ENCODE results near the gene FAM174C.

The FAM174C gene

GRCh38 chr19:1321539-1321938 lies 46.2 kb downstream of the FAM174C start:
- H3F3A ChIP-seq (ENCODE audit: low read depth), result no peaks in the 10 kb centered on the region
- no peaks in the 10 kb centered on the region for H3K4me1 ChIP-seq (ENCODE audit: insufficient read depth, low read length, poor library complexity, severe bottlenecking)
- H2AFZ ChIP-seq (ENCODE audit: low read length), result no peak overlapping the region
- TF ChIP-seq CTCF (conservative IDR thresholded peaks at IDR 0.05; ENCODE audit: low read length) (no peak), EZH2phosphoT487 (IDR thresholded peaks at IDR 0.05; ENCODE audit: borderline replicate concordance) (no peak)
- no peaks in the 10 kb centered on the region for H3K9me2 ChIP-seq (replicated peaks; ENCODE audit: low read depth, low read length)
- H3K9me3 ChIP-seq (ENCODE audit: insufficient read depth, low read depth, low read length), result no peaks in the 10 kb centered on the region
- H3K4me2 ChIP-seq (ENCODE audit: low read depth, low read length, poor library complexity, severe bottlenecking), result no peak overlapping the region
- no peak overlapping the region for H3K4me3 ChIP-seq (ENCODE audit: low read length, poor library complexity, severe bottlenecking)
- H3K79me2 ChIP-seq (ENCODE audit: insufficient read depth, low read length), result no peaks in the 10 kb centered on the region
- no peaks in the 10 kb centered on the region for H3K36me3 ChIP-seq (ENCODE audit: insufficient read depth, low read length)
- no peak overlapping the region for H3K9ac ChIP-seq (ENCODE audit: low read depth, low read length, poor library complexity, severe bottlenecking)
- no peaks in the 10 kb centered on the region for H4K20me1 ChIP-seq (ENCODE audit: insufficient read depth, low read length, poor library complexity, severe bottlenecking)
- no peaks in the 10 kb centered on the region for H3K27me3 ChIP-seq (ENCODE audit: insufficient read depth, low read length, poor library complexity, severe bottlenecking)

- H2AFZ ChIP-seq (ENCODE audit: low read length), result no peak overlapping the region
- no peaks in the 10 kb centered on the region for H3K36me3 ChIP-seq (ENCODE audit: insufficient read depth, low read length)
- no peaks in the 10 kb centered on the region for H3K9me3 ChIP-seq (ENCODE audit: insufficient read depth, low read depth, low read length)
- no peaks in the 10 kb centered on the region for H3F3A ChIP-seq (ENCODE audit: low read depth)
- H3K4me1 ChIP-seq (ENCODE audit: insufficient read depth, low read length, poor library complexity, severe bottlenecking), result no peaks in the 10 kb centered on the region
- H3K4me2 ChIP-seq (ENCODE audit: low read depth, low read length, poor library complexity, severe bottlenecking), result no peak overlapping the region
- H3K27me3 ChIP-seq (ENCODE audit: insufficient read depth, low read length, poor library complexity, severe bottlenecking), result no peaks in the 10 kb centered on the region
- no peaks in the 10 kb centered on the region for H4K20me1 ChIP-seq (ENCODE audit: insufficient read depth, low read length, poor library complexity, severe bottlenecking)
- H3K4me3 ChIP-seq (ENCODE audit: low read length, poor library complexity, severe bottlenecking), result no peak overlapping the region
- no peaks in the 10 kb centered on the region for H3K9me2 ChIP-seq (replicated peaks; ENCODE audit: low read depth, low read length)
- no peaks in the 10 kb centered on the region for H3K79me2 ChIP-seq (ENCODE audit: insufficient read depth, low read length)
- H3K9ac ChIP-seq (ENCODE audit: low read depth, low read length, poor library complexity, severe bottlenecking), result no peak overlapping the region
- no peak for TF ChIP-seq EZH2phosphoT487 (IDR thresholded peaks at IDR 0.05; ENCODE audit: borderline replicate concordance)
- TF ChIP-seq CTCF (conservative IDR thresholded peaks at IDR 0.05; ENCODE audit: low read length), result no peak
Observed at GRCh38 chr19:1322198-1322981, 47.1 kb downstream of the FAM174C start.

GRCh38 chr19:1324249-1324805 lies 49.0 kb downstream of the FAM174C start:
- Histone ChIP-seq H3K4me2 (ENCODE audit: low read depth, low read length, poor library complexity, severe bottlenecking) (no peak overlapping the region), H2AFZ (ENCODE audit: low read length) (no peak overlapping the region), H3K4me3 (ENCODE audit: low read length, poor library complexity, severe bottlenecking) (no peak overlapping the region), H3K9ac (ENCODE audit: low read depth, low read length, poor library complexity, severe bottlenecking) (no peak overlapping the region), H3K79me2 (ENCODE audit: insufficient read depth, low read length) (no peaks in the 10 kb centered on the region), H3K27me3 (ENCODE audit: insufficient read depth, low read length, poor library complexity, severe bottlenecking) (no peaks in the 10 kb centered on the region), H4K20me1 (ENCODE audit: insufficient read depth, low read length, poor library complexity, severe bottlenecking) (no peaks in the 10 kb centered on the region), H3F3A (ENCODE audit: low read depth) (no peaks in the 10 kb centered on the region), H3K36me3 (ENCODE audit: insufficient read depth, low read length) (no peaks in the 10 kb centered on the region), H3K4me1 (ENCODE audit: insufficient read depth, low read length, poor library complexity, severe bottlenecking) (no peaks in the 10 kb centered on the region), H3K9me3 (ENCODE audit: insufficient read depth, low read depth, low read length) (no peaks in the 10 kb centered on the region), H3K9me2 (replicated peaks; ENCODE audit: low read depth, low read length) (no peaks in the 10 kb centered on the region)
- TF ChIP-seq EZH2phosphoT487 (IDR thresholded peaks at IDR 0.05; ENCODE audit: borderline replicate concordance) (no peak), CTCF (conservative IDR thresholded peaks at IDR 0.05; ENCODE audit: low read length) (no peak)

Measured in Loucy (cell line).